Lower lobe of right lung (tissue), 2 donors: ENCODE measurements around the gene CCNB1IP1. TPM values are rescaled to one million over a fixed set of nuclear protein-coding genes. Genes with fewer than 3 reads are reported as not detected.

Experiments used
- ATAC-seq, 2 donors: fragments of 200-7000 bp; cut with Tn5 transposase; one replicate each; pipeline ENCODE4 v1.9.1; 2020 to 2022; ENCODE audit warnings: mild to moderate bottlenecking in 2 of 2, moderate library complexity in 2 of 2
- DNase-seq: peaks from one replicate; pipeline ENCODE4 v3.0.0-alpha.2; 2020
- H3K27ac ChIP-seq: fragments of 200-600 bp; one replicate; pipeline ENCODE4 v1.8.0; 2022
- H3K27me3 ChIP-seq: fragments of 200-600 bp; one replicate; pipeline ENCODE4 v1.8.0; 2022; ENCODE audit warnings: low read depth
- H3K36me3 ChIP-seq: fragments of 200-600 bp; one replicate; pipeline ENCODE4 v1.8.0; 2022; ENCODE audit warnings: mild to moderate bottlenecking
- H3K4me1 ChIP-seq: fragments of 200-600 bp; one replicate; pipeline ENCODE4 v1.8.0; 2022
- H3K4me3 ChIP-seq: fragments of 200-600 bp; one replicate; pipeline ENCODE4 v1.8.0; 2022; ENCODE audit warnings: mild to moderate bottlenecking
- H3K9me3 ChIP-seq: fragments of 200-600 bp; one replicate; pipeline ENCODE4 v1.8.0; 2022
- intact Hi-C: fragments of 100-400 bp; cut with DNase I; formaldehyde crosslinking; loops from one replicate; pipeline ENCODE4 v1.11.0; 2022
- long read RNA-seq: library from polyadenylated mRNA; unstranded; transcript quantifications from one replicate; pipeline ENCODE4 v2.0.0, GENCODE V29; 2021
- total RNA-seq: library from RNA; stranded (reverse); fragmentation: NEBNext Ultra II Directional; extraction: Animal tissue kit (Norgen Biotek cat#: 25700); gene quantifications from one replicate; pipeline ENCODE4 v1.2.1, GENCODE V29; 2021
- TF ChIP-seq, protein P1 (sequence below): fragments of 200-600 bp; IDR thresholded peaks from one replicate; pipeline ENCODE4 v1.8.0; 2022; ENCODE audit warnings: antibody characterized with exemption, mild to moderate bottlenecking
- donor health status: DM: no; HTN: yes; CAD: no; lungs with severe emphysema.

CCNB1IP1 gene, protein sequence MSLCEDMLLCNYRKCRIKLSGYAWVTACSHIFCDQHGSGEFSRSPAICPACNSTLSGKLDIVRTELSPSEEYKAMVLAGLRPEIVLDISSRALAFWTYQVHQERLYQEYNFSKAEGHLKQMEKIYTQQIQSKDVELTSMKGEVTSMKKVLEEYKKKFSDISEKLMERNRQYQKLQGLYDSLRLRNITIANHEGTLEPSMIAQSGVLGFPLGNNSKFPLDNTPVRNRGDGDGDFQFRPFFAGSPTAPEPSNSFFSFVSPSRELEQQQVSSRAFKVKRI
- total RNA-seq: 36.9 TPM
- long read RNA-seq, transcript CCNB1IP1-202 (7 exons, 1,479 nt): major isoform, 5 of 23 reads
- long read RNA-seq, partial matches to known transcripts: 10 of 23 reads
- long read RNA-seq, other reads (novel, unspliced or antisense): 7 of 23 reads

DNA sequence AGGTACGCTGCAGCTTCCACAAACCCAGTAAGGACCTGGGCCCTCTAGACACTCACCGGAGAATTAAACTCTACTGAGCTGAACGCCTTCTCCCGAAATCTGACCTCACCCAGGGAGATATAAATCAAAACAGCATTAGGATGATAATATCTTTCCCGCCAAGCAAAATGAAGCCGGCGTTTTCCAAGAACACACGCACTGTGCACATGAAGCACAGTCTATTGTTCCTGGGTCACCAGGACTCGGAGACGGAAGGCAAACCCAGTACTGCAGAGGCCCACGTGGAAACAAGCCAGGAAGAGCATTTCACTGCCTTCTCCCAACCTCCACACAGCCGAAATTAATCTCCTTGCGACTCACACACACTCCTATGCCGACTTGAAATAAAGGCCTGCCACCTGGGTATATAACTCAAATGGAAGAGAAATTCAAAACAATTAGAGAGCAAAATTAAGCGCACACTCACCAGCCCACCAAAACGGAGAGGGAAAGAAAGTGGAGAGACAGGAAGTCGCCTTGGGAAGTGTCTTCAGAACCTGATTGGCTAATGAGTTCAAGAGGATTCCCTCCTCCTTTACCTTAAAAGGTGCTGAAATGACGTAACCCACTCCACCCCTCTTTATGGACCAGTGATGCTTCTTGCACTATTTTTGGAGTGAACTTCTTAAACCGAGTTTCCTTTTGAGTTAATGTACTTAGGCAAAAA is at the start of gene CCNB1IP1:
TSS of gene CCNB1IP1 (minus strand) at position 492 of the 706 bp plus-strand sequence. CDS start 16,756 bp downstream, outside the sequence.
- Histone ChIP-seq H3K4me1 (peaks cover 20% of the 10 kb centered on the region), H3K9me3 (no peaks in the 10 kb centered on the region), H3K27me3 (no peaks in the 10 kb centered on the region), H3K36me3 (no peaks in the 10 kb centered on the region), H3K4me3 (peak within 1 kb of the TSS; percentile 73), H3K27ac (peak within 1 kb of the TSS; percentile 86)
- DNase-seq (no peak), ATAC-seq (peak; percentile 96 to 99)
- TF ChIP-seq, protein P1, sequence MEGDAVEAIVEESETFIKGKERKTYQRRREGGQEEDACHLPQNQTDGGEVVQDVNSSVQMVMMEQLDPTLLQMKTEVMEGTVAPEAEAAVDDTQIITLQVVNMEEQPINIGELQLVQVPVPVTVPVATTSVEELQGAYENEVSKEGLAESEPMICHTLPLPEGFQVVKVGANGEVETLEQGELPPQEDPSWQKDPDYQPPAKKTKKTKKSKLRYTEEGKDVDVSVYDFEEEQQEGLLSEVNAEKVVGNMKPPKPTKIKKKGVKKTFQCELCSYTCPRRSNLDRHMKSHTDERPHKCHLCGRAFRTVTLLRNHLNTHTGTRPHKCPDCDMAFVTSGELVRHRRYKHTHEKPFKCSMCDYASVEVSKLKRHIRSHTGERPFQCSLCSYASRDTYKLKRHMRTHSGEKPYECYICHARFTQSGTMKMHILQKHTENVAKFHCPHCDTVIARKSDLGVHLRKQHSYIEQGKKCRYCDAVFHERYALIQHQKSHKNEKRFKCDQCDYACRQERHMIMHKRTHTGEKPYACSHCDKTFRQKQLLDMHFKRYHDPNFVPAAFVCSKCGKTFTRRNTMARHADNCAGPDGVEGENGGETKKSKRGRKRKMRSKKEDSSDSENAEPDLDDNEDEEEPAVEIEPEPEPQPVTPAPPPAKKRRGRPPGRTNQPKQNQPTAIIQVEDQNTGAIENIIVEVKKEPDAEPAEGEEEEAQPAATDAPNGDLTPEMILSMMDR: no peak
- intact Hi-C loops: no loop called here

DNA sequence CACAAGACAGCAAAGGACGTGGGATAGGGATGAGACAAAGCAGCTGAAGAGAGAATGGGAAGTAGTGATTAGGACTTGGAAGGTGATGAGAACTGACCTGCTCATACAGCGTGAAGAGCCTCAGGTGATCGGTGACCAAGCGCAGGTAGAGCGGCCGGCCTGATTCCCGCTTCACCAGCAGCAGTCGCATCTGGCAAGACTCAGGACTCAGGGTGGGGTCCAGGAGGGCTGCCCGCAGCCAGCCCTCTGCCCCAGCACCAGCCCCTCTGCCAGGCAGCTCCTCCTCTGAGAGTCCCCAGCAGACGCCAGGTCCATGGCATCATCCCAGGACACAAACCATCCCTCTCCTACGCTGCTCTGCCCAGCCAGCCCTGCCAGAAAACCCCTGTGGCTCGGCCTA is 49.4 kb upstream of the CCNB1IP1 start:
- no peak overlapping the region for H3K4me3 ChIP-seq
- peaks cover 97% of the 10 kb centered on the region for H3K36me3 ChIP-seq
- no peak overlapping the region for H3K27ac ChIP-seq
- no peaks in the 10 kb centered on the region for H3K27me3 ChIP-seq
- H3K4me1 ChIP-seq: no peaks in the 10 kb centered on the region
- no peak for DNase-seq
- TF ChIP-seq, protein P1: no peak
- intact Hi-C loops: no loop called here
- no peaks in the 10 kb centered on the region for H3K9me3 ChIP-seq
- no peak for ATAC-seq

DNA sequence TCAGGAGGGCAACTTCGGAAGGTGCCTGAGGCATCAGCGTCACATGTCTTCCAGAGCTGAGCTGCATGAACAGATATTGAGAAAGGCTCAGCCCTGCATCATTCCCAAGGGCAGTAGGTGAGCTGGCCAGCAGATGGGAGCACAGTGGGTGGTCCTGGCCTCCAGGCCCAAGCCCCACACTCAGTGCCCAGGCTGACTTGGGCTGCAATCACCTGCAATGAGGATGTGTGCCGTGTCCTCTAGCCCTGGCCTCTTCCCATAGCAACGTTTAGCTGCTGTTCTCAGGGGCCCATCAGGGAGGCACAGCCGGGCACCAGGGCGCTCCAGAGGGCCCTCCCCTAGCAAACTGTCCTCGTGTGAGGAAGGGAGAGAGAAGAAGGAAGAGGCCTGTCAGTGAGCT is 48.3 kb upstream of the CCNB1IP1 start:
- Histone ChIP-seq H3K9me3 (no peaks in the 10 kb centered on the region), H3K4me3 (no peak overlapping the region), H3K4me1 (no peaks in the 10 kb centered on the region), H3K27me3 (no peaks in the 10 kb centered on the region), H3K36me3 (peaks cover 100% of the 10 kb centered on the region), H3K27ac (no peak overlapping the region)
- TF ChIP-seq, protein P1: no peak
- intact Hi-C loops: no loop called here
- ATAC-seq: no peak
- no peak for DNase-seq

GRCh38 chr14:20380681-20381080 is 47.6 kb upstream of the CCNB1IP1 start:
- TF ChIP-seq, protein P1: no peak
- ATAC-seq: no peak
- H3K4me1 ChIP-seq: no peaks in the 10 kb centered on the region
- peaks cover 100% of the 10 kb centered on the region for H3K36me3 ChIP-seq
- no peak overlapping the region for H3K27ac ChIP-seq
- no peaks in the 10 kb centered on the region for H3K9me3 ChIP-seq
- no peak overlapping the region for H3K4me3 ChIP-seq
- DNase-seq: no peak
- intact Hi-C loops: no loop called here
- H3K27me3 ChIP-seq: no peaks in the 10 kb centered on the region

DNA sequence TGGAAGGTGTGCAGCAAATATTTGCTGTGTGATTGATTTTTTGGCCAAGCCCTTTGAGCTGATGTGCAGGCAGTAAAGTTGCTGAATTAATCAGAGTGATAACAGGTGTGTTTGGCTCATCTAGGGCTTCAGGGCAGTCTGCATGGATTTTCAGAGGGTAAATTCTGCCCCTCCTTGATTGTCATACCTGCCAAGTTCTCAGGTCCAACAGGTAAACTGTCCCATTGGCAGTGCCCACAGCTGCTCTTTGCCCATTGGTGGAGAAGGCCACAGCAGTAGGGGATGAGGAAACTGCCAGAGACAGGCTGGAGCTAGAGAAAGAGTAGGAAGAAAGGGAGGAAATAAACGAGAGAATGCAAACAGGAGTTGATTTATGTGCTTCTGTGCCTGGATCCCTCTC is 46.7 kb upstream of the CCNB1IP1 start:
- peaks cover 100% of the 10 kb centered on the region for H3K36me3 ChIP-seq
- DNase-seq (no peak), ATAC-seq (no peak)
- no peaks in the 10 kb centered on the region for H3K27me3 ChIP-seq
- intact Hi-C loops: no loop called here
- TF ChIP-seq, protein P1: no peak
- no peaks in the 10 kb centered on the region for H3K9me3 ChIP-seq
- H3K27ac ChIP-seq: no peak overlapping the region
- no peaks in the 10 kb centered on the region for H3K4me1 ChIP-seq
- H3K4me3 ChIP-seq: no peak overlapping the region
